H4 (cell line): ENCODE results near the gene C1QTNF7. TPM values are rescaled to one million over a fixed set of nuclear protein-coding genes. Genes with fewer than 3 reads are reported as not detected.

Source experiments
- total RNA-seq: library from RNA; depleted of rRNA; stranded (reverse); fragments of >200 nt; shearing (Covaris generic); gene quantifications from 2 replicates; pipeline ENCODE4 v1.2.3, GENCODE V29; 2014; rRNA removed

Gene C1QTNF7
- total RNA-seq, 1 experiment from 2014 or later = not detected

Other genes with a start within 250 kb of the C1QTNF7 start
- gene CC2D2A, start 41.8 kb downstream of the C1QTNF7 start, total RNA-seq = 9.3 and 16.3 TPM in 2 replicates
- gene FBXL5, start 227.3 kb downstream of the C1QTNF7 start, total RNA-seq = 67.4 and 78.1 TPM in 2 replicates